ENCODE results near the gene BANK1. TPM values are rescaled to one million over a fixed set of nuclear protein-coding genes. Genes with fewer than 3 reads are reported as not detected.

The BANK1 gene
- total RNA-seq, 3 donors from 2014 or later: 0.98 to 13.3 (median 2.0) TPM

DNA sequence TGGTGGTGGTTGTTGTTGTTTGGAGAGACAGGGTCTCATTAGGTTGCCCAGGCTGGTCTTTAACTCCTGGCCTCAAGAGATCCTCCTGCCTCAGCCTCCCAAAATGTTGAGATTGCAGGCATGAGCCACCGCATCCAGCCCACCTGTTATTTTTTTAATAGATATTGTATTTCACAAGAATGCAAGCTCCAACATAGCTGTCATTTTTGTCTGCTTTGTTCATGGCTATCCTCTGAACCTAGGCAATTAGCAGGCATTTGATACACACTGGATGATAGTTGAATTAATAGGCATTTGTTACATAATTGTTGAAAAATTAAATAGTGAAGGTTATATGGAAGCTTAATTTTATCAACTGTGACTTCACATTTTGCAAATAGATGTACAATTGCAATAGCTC, 64.7 kb downstream of the BANK1 start:
- H3K9me3 ChIP-seq: no peaks in the 10 kb centered on the region
- H3K27ac ChIP-seq: no peak overlapping the region
- no peaks in the 10 kb centered on the region for H3K4me1 ChIP-seq
- H3K36me3 ChIP-seq: no peaks in the 10 kb centered on the region
- H3K27me3 ChIP-seq: no peaks in the 10 kb centered on the region
- TF ChIP-seq POLR2A (IDR thresholded peaks at IDR 0.05) (no peak), POLR2AphosphoS5 (IDR thresholded peaks at IDR 0.05) (no peak)
- TF ChIP-seq, protein P1, sequence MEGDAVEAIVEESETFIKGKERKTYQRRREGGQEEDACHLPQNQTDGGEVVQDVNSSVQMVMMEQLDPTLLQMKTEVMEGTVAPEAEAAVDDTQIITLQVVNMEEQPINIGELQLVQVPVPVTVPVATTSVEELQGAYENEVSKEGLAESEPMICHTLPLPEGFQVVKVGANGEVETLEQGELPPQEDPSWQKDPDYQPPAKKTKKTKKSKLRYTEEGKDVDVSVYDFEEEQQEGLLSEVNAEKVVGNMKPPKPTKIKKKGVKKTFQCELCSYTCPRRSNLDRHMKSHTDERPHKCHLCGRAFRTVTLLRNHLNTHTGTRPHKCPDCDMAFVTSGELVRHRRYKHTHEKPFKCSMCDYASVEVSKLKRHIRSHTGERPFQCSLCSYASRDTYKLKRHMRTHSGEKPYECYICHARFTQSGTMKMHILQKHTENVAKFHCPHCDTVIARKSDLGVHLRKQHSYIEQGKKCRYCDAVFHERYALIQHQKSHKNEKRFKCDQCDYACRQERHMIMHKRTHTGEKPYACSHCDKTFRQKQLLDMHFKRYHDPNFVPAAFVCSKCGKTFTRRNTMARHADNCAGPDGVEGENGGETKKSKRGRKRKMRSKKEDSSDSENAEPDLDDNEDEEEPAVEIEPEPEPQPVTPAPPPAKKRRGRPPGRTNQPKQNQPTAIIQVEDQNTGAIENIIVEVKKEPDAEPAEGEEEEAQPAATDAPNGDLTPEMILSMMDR (IDR thresholded peaks at IDR 0.05): no peak
- H3K4me3 ChIP-seq: no peak overlapping the region
- DNase-seq (ENCODE audit: low spot score in 2 of 2): no peak
- intact Hi-C loops (cut with DNase I; ENCODE audit: low total_unique reads): no loop called here

DNA sequence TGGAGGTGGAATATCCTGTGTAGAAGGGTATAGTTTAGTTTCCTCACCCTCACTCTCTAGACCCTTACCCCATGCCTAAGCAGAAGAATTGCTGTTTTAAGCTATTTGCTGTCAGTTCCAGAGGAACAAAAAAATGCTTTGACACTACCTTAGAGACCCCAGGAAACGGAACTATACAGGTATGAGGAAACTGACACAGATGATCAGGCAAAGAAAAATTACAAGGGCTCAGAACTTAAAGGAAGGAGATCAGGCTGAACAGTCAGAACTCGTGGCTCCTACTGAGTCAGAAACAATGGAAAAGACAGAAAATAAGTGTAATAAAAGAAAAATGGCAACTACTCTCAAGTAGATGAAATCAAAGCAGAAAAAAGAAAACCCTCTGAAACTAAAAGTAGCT, 65.6 kb downstream of the BANK1 start:
- DNase-seq (ENCODE audit: low spot score in 2 of 2): no peak
- no peak overlapping the region for H3K4me3 ChIP-seq
- H3K27ac ChIP-seq: no peak overlapping the region
- no peaks in the 10 kb centered on the region for H3K36me3 ChIP-seq
- TF ChIP-seq POLR2AphosphoS5 (IDR thresholded peaks at IDR 0.05) (no peak), POLR2A (IDR thresholded peaks at IDR 0.05) (no peak)
- TF ChIP-seq, protein P1 (IDR thresholded peaks at IDR 0.05): no peak
- H3K9me3 ChIP-seq: no peaks in the 10 kb centered on the region
- no peaks in the 10 kb centered on the region for H3K4me1 ChIP-seq
- intact Hi-C loops (cut with DNase I; ENCODE audit: low total_unique reads): no loop called here
- no peaks in the 10 kb centered on the region for H3K27me3 ChIP-seq

DNA sequence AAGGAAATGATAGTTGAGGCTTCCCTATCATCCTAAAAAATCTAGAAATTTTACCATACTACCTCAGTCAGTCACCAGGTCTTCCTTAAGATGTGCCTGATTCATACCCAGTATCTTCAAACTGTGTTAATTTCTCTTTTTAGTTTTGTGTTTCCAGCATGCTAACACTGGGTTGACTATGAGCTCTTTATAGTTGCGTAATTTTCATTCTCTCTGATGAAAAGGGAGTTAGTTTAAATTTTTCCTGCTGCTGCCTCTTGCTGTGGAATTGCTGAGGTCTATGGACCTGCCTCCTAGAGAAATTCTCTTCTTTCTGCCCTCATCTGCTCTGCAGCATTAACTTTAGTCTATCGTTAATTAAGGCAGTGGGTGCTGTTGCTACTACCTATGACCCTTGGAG, 66.6 kb downstream of the BANK1 start:
- Histone ChIP-seq H3K4me1 (no peaks in the 10 kb centered on the region), H3K27ac (no peak overlapping the region), H3K27me3 (no peaks in the 10 kb centered on the region), H3K4me3 (no peak overlapping the region), H3K9me3 (no peaks in the 10 kb centered on the region), H3K36me3 (no peaks in the 10 kb centered on the region)
- intact Hi-C loops (cut with DNase I; ENCODE audit: low total_unique reads): no loop called here
- DNase-seq (ENCODE audit: low spot score in 2 of 2): no peak
- TF ChIP-seq POLR2AphosphoS5 (IDR thresholded peaks at IDR 0.05): no peak
- TF ChIP-seq, protein P1 (IDR thresholded peaks at IDR 0.05): no peak
- TF ChIP-seq POLR2A (IDR thresholded peaks at IDR 0.05): no peak

DNA sequence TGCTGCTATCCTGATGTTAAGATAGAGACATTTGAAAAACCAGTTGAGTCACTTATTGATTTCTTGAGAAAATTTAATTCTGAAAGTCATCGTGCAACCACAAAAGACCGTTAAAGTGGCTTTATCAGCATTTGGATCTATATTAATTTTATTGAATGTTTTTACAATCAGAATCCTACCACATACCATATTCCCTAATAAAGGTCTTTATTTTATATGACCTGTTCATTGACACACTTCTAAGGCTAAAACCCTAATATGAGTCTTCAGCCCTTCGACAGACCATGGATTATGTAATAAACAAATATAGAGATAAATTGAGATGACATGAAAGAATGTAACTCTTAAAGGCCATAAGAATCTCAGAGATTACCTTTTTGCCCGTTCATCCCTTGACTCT, 68.1 kb downstream of the BANK1 start:
- H3K27ac ChIP-seq: no peak overlapping the region
- no peaks in the 10 kb centered on the region for H3K36me3 ChIP-seq
- H3K27me3 ChIP-seq: no peaks in the 10 kb centered on the region
- H3K9me3 ChIP-seq: no peaks in the 10 kb centered on the region
- intact Hi-C loops (cut with DNase I; ENCODE audit: low total_unique reads): loop anchor here (1.0 kb wide), 1 partner anchor 14 kb away; no protein-coding TSS in a partner anchor
- TF ChIP-seq POLR2A (IDR thresholded peaks at IDR 0.05) (no peak), POLR2AphosphoS5 (IDR thresholded peaks at IDR 0.05) (no peak)
- TF ChIP-seq, protein P1 (IDR thresholded peaks at IDR 0.05): no peak
- no peak overlapping the region for H3K4me3 ChIP-seq
- no peak for DNase-seq (ENCODE audit: low spot score in 2 of 2)
- H3K4me1 ChIP-seq: no peaks in the 10 kb centered on the region

DNA sequence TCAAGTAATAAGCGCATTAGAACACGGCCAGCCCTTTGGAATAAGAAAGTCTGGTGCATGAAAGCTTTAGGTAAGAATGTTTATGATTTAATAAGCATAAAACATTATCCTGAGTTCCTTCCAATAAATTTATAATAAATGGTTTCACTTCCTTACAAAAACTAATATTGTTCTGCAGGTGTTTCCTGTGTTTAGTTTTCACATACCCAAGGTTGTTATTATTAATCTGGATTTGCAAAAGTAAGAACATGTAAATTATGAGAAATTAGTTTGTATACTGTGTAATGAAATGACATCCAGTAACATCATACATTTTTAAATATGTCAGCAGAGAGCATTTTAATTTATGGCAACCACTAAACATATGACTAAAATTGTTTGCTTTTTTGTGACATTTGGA, 72.1 kb downstream of the BANK1 start:
- no peak for TF ChIP-seq POLR2A (IDR thresholded peaks at IDR 0.05)
- TF ChIP-seq, protein P1 (IDR thresholded peaks at IDR 0.05): no peak
- TF ChIP-seq POLR2AphosphoS5 (IDR thresholded peaks at IDR 0.05): no peak
- intact Hi-C loops (cut with DNase I; ENCODE audit: low total_unique reads): no loop called here

More for the DNA sequence above, 72.1 kb downstream of the BANK1 start:
- Histone ChIP-seq H3K4me3 (no peak overlapping the region), H3K9me3 (no peaks in the 10 kb centered on the region), H3K4me1 (no peaks in the 10 kb centered on the region), H3K36me3 (no peaks in the 10 kb centered on the region), H3K27me3 (no peaks in the 10 kb centered on the region), H3K27ac (no peak overlapping the region)
- DNase-seq (ENCODE audit: low spot score in 2 of 2): no peak

Measured in breast epithelium (tissue), 4 donors.